KOPT-K1 (cell line): ENCODE data around the gene OR5T3.
"Not testable (repeated sequence)": the region's sequence is repeated elsewhere in the genome, so short reads cannot be mapped to it uniquely, and the experiment has no call there.

Experiments
- H3K27ac ChIP-seq: fragments of 200-600 bp; sonication (generic); 2 replicates; pipeline ENCODE4 v1.5.1; 2016; ENCODE audit warnings: antibody characterized with exemption, mild to moderate bottlenecking, low read depth, low read length; ENCODE audit not compliant: poor library complexity, severe bottlenecking
- H3K36me3 ChIP-seq: fragments of 200-600 bp; sonication (generic); 2 replicates; pipeline ENCODE4 v1.5.1; 2017; ENCODE audit warnings: antibody characterized with exemption, mild to moderate bottlenecking, low read length, moderate library complexity; ENCODE audit not compliant: insufficient read depth
- H3K9me3 ChIP-seq: fragments of 200-600 bp; sonication (generic); 2 replicates; pipeline ENCODE4 v1.5.1; 2017; ENCODE audit warnings: antibody characterized with exemption, low read length, mild to moderate bottlenecking; ENCODE audit not compliant: insufficient read depth, poor library complexity, severe bottlenecking

OR5T3 gene

DNA sequence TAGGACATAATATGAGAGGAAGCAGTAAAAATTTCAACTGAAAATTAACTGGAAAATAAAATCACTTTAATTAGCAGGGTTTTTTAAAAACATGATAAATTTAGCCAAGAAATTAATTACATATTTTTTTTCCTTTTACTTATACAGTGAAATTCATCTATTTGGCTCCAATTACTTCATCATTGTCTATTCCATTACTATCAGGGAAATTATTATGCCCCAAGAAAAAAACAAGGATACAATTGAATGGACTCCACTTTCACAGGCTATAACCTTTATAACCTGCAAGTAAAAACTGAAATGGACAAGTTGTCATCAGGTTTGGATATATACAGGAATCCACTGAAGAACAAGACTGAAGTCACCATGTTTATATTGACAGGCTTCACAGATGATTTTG lies at the start of gene OR5T3:
Gene OR5T3 (plus strand): TSS at position 301 of the 400 bp plus-strand sequence. CDS start 0 bp downstream, at position 301.
- H3K36me3 ChIP-seq, result no peaks in the 10 kb centered on the region
- H3K9me3 ChIP-seq, result no peaks in the 10 kb centered on the region
- H3K27ac ChIP-seq, result no peak within 1 kb of the TSS

DNA sequence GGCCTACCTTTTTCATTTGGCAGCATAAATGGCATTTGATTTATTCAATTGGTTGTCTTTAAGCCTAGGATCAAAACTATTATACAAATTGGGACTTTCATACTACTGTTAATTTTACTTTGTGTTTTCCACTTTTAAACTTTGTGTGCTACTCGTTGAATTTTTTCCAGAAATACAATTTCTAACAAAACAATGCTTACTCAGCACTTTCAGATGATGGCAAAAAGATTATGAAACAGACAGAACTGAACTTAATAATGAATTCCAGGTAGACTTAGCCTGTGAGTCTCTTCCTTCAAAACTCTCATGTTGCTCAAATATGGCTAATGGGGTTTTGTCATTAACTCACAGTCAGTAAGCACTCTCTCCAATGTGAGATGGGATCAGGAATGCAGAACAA lies 44.3 kb upstream of the OR5T3 start:
- no peak overlapping the region for H3K27ac ChIP-seq
- H3K36me3 ChIP-seq, result no peaks in the 10 kb centered on the region
- no peaks in the 10 kb centered on the region for H3K9me3 ChIP-seq

- peaks cover 5% of the 10 kb centered on the region for H3K9me3 ChIP-seq
- H3K36me3 ChIP-seq, result no peaks in the 10 kb centered on the region
- no peak overlapping the region for H3K27ac ChIP-seq
Observed at GRCh38 chr11:56214537-56214936, 37.5 kb upstream of the OR5T3 start.

DNA sequence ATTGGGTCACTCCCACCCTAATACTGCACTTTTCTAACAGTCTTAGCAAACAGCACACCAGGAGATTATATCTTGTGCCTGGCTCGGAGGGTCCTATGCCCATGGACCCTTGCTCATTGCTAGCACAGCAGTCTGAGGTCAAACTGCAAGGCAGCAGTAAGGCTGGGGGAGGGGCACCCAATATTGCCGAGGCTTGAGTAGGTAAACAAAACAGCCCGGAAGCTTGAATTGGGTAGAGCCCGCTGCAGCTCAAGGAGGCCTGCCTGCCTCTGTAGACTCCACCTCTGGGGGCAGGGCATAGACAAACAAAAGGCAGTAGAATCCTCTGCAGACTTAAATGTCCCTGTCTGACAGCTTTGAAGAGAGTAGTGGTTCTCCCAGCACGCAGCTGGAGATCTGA lies 32.3 kb upstream of the OR5T3 start:
- H3K27ac ChIP-seq, H3K9me3 ChIP-seq, H3K36me3 ChIP-seq: not testable (repeated sequence)

DNA sequence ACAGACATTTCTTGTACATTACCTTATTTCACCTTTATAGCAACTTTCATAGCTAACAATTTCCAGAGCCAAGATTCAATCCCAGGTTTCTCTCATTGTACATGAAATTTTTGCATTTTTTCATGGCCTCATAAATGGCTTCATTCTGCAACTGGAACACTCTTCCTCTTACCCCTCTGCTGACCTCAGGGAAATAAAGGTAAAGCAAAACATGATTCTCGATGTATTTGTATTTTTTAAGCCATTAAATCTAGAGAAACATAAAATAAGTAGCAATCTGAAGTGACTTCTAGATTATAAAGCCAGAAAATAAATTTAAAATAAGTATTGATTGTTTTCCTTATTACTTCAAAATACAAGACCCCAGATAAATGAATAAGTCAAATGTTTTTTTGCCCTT lies 17.9 kb upstream of the OR5T3 start, which contains the start of gene OR5T2:
Gene OR5T2 (minus strand): TSS at position 101 of the 400 bp plus-strand sequence. CDS start 1,193 bp downstream, outside the sequence.
- Histone ChIP-seq H3K36me3 (no peaks in the 10 kb centered on the region), H3K27ac (no peak within 1 kb of the TSS), H3K9me3 (no peaks in the 10 kb centered on the region)

DNA sequence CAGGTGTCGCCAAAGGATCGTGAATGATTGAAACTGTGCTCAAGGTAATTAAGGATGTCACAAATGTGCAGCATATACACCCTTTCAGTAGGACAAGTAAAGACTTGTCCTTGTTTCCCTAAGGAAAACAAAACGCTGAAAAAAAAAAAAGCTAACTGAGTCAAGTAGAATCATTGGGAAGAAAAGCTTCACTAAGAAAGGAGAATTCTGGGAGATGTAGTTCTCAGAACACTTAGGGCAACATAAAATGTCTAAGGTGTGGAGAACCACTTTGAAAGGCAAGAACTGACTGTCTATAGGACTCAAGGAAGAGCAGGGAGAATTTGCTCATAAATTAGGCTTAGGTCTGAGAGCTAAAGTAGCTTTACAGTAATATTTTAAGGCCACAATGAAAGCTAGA lies 19.0 kb downstream of the OR5T3 start:
- no peak overlapping the region for H3K27ac ChIP-seq
- no peaks in the 10 kb centered on the region for H3K36me3 ChIP-seq
- no peaks in the 10 kb centered on the region for H3K9me3 ChIP-seq

- Histone ChIP-seq H3K27ac (no peak within 1 kb of the TSS), H3K36me3 (no peaks in the 10 kb centered on the region), H3K9me3 (no peaks in the 10 kb centered on the region)
Observed at GRCh38 chr11:56273854-56274253, 21.8 kb downstream of the OR5T3 start, which contains the start of gene OR5T1. Gene OR5T1 (plus strand): TSS chr11:56274154. CDS start chr11:56275639, 1,485 bp downstream.

DNA sequence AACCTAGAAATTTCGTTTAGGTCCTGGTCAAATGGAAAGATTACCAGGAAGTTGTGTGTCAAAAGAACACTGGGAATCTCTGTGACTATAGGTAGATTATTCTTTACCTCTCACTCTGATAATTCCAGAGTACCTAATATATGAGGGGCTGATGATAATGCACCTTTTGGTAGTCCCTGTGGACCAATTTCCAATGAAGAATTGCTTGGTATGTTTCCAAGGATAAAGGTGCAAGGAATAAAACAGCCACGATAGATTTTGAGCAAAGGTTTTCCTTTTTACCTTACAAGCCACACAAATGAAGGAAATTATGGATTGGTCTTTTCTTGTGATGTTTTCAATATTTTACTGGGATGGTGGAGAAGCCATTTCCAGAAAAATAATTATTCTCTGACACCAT lies 40.1 kb downstream of the OR5T3 start, which contains the start of gene OR8H1:
Gene OR8H1 (minus strand): TSS at position 101 of the 400 bp plus-strand sequence. CDS start 1,192 bp downstream, outside the sequence.
- Histone ChIP-seq H3K27ac (no peak within 1 kb of the TSS), H3K36me3 (no peaks in the 10 kb centered on the region), H3K9me3 (no peaks in the 10 kb centered on the region)

DNA sequence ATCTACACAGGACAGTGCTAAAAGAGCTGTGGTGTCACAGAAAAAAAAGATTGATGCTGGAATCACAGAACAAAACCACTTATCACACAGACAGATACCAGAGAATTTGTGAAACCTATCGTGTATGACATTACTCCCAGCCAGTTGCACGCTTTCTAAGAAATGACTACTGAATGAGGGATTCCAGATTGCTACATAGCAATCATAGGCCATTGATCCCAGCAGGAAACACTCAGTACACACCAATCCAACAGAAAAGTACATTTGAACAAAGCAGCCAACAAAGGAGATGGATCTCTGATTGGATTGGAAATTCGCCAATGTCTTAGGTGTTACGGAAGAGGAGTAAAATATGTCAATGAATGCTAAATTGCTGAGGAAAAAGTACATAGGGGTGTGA lies 44.8 kb downstream of the OR5T3 start:
- no peaks in the 10 kb centered on the region for H3K36me3 ChIP-seq
- H3K9me3 ChIP-seq, result no peaks in the 10 kb centered on the region
- H3K27ac ChIP-seq, result no peak overlapping the region
